Liver (tissue), 9 donors: ENCODE measurements around the gene CMIP. TPM values are rescaled to one million over a fixed set of nuclear protein-coding genes. Genes with fewer than 3 reads are reported as not detected.

Experiments used
- DNase-seq: peaks from one replicate; pipeline ENCODE4 v3.0.0-alpha.2; 2017; ENCODE audit warnings: low spot score
- H3K27ac ChIP-seq, 2 donors: one replicate each; pipeline ENCODE4 v1.7.0; 2013; ENCODE audit warnings: inconsistent platforms in 2 of 2, low read length in 2 of 2, control low read depth in 1 of 2, low read depth in 1 of 2, mild to moderate bottlenecking in 1 of 2
- H3K27me3 ChIP-seq, 4 donors: one replicate each; pipeline versions ENCODE4 v1.6.1 to v1.7.0; 2013; ENCODE audit warnings: low read length in 3 of 4, inconsistent platforms in 1 of 4, mild to moderate bottlenecking in 1 of 4, moderate library complexity in 1 of 4; ENCODE audit not compliant: control insufficient read depth in 4 of 4, insufficient read depth in 4 of 4
- H3K36me3 ChIP-seq, 4 donors: one replicate each; pipeline versions ENCODE4 v1.6.1 to v1.7.0; 2013; ENCODE audit warnings: low read length in 3 of 4, mild to moderate bottlenecking in 3 of 4, low read depth in 1 of 4, moderate library complexity in 1 of 4; ENCODE audit not compliant: control insufficient read depth in 4 of 4, insufficient read depth in 3 of 4
- H3K4me1 ChIP-seq, 4 donors: one replicate each; pipeline versions ENCODE4 v1.6.1 to v1.7.0; 2013; ENCODE audit warnings: low read length in 3 of 4, mild to moderate bottlenecking in 3 of 4, moderate library complexity in 1 of 4; ENCODE audit not compliant: control insufficient read depth in 4 of 4, insufficient read depth in 4 of 4
- H3K4me3 ChIP-seq, 3 donors: one replicate each; pipeline versions ENCODE4 v1.6.1 to v1.7.0; 2013; ENCODE audit warnings: low read length in 3 of 3, control low read depth in 1 of 3, low read depth in 1 of 3, mild to moderate bottlenecking in 1 of 3
- H3K9ac ChIP-seq, 2 donors: one replicate each; pipeline ENCODE4 v1.7.0; 2013; ENCODE audit warnings: low read length in 2 of 2, mild to moderate bottlenecking in 2 of 2, moderate library complexity in 2 of 2, control low read depth in 1 of 2, low read depth in 1 of 2
- H3K9me3 ChIP-seq, 4 donors: one replicate each; pipeline versions ENCODE4 v1.6.1 to v1.7.0; 2013; ENCODE audit warnings: low read length in 3 of 4; ENCODE audit not compliant: control insufficient read depth in 4 of 4
- EGR1 ChIP-seq, 2 donors: IDR thresholded peaks; 2 replicates each; pipeline ENCODE4 v1.6.1; 2016 to 2018; ENCODE audit warnings: antibody characterized with exemption in 2 of 2, low read depth in 2 of 2
- FOXA2 ChIP-seq: IDR thresholded peaks from 2 replicates; pipeline ENCODE4 v1.6.1; 2016; ENCODE audit warnings: antibody characterized with exemption
- RAD21 ChIP-seq, 2 donors: IDR thresholded peaks; 2 replicates each; pipeline ENCODE4 v1.6.1; 2016; ENCODE audit warnings: antibody characterized with exemption in 2 of 2, mild to moderate bottlenecking in 2 of 2
- RXRA ChIP-seq, 2 donors: IDR thresholded peaks; 2 replicates each; pipeline ENCODE4 v1.6.1; 2017 to 2018; ENCODE audit warnings: antibody characterized with exemption in 2 of 2, mild to moderate bottlenecking in 1 of 2
- SP1 ChIP-seq: IDR thresholded peaks from 2 replicates; pipeline ENCODE4 v1.6.1; 2018; ENCODE audit warnings: antibody characterized with exemption, mild to moderate bottlenecking
- TAF1 ChIP-seq: conservative IDR thresholded peaks from 2 replicates; pipeline ENCODE4 v1.6.1; 2016; ENCODE audit warnings: antibody characterized with exemption, mild to moderate bottlenecking
- WGBS: extraction: QIAGEN DNeasy Blood & Tissue Kit; methylation state at CpG from one replicate; pipeline ENCODE4 v1.1.7; 2013; 5-methylcytosine and 5-hydroxymethylcytosine counted together
- polyA plus RNA-seq, 2 donors: library from polyadenylated mRNA; stranded (reverse) in 1 of 2; unstranded in 1 of 2; fragments of 200-250 nt in 1 of 2; fragments of >200 nt in 1 of 2; fragmentation: Nextera tagmentation in 1 of 2; extraction: Ambion mirVana in 1 of 2; gene quantifications; one replicate each; pipeline versions ENCODE4 v1.2.1 to v1.2.3, GENCODE V29; 2013 to 2015
- total RNA-seq, 2 donors: library from RNA; depleted of rRNA; stranded (reverse); fragments of >200 nt; gene quantifications; one replicate each; pipeline ENCODE4 v1.2.3, GENCODE V29; 2014
- TF ChIP-seq, protein P1 (sequence below): IDR thresholded peaks from 2 replicates; pipeline ENCODE4 v1.6.1; 2016; ENCODE audit warnings: antibody characterized with exemption
- TF ChIP-seq, protein P2 (sequence below): IDR thresholded peaks from 2 replicates; pipeline ENCODE4 v1.6.1; 2016; ENCODE audit warnings: antibody characterized with exemption
- TF ChIP-seq, protein P3 (sequence below): IDR thresholded peaks from 2 replicates; pipeline ENCODE4 v1.6.1; 2016; ENCODE audit warnings: antibody characterized with exemption, mild to moderate bottlenecking
- TF ChIP-seq, protein P4 (sequence below): fragments of 150-350 bp; IDR thresholded peaks from 2 replicates; pipeline ENCODE4 v1.5.1; 2017; ENCODE audit warnings: improper control_type of control experiment, low read depth, low read length; ENCODE audit not compliant: missing input control
- TF ChIP-seq, protein P5 (sequence below): IDR thresholded peaks from 2 replicates; pipeline ENCODE4 v1.6.1; 2016; ENCODE audit warnings: antibody characterized with exemption
- donor health status: healthy.
- donor health status: healthy.
- donor health status: healthy.
- donor health status: healthy.
- donor health status: healthy.

The CMIP gene
- total and polyA plus RNA-seq, 4 donors, result 1.7 to 15.6 (median 10.1) TPM

DNA sequence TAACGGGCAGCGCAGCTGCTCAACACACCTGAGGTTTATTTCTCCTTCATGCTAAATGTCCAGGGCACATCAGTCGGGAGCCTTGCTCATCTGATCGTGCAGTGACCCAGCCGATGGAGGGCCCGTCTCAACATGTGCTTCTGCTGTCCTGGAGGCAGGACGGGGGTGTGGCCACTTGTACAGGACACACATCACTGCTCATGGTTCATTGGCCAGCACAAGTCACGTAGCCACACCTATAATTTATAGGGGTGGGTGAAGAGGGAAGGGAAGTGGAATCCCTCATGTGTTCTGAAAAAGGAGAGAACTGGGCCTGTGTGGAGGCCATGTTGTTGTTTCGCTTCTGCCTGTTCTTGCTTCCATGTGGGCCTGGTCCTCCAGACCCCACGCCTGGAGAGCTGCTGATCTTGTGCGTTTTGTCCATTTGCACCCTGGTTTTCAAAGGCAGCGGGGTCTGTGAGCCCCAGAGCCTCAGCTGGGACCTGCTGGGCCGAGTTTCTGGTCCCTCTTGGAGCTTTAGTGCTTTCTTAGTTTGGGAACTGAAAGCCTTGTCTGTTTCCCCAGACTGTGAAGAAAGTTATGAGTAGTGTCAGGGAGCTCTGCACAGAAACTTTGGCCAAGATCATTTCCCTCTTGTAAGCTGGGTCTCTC is 60.5 kb downstream of the CMIP start:
- 77% methylated on average over 13 of the region's 13 CpGs for WGBS
- Histone ChIP-seq H3K4me3 (no peak overlapping the region), H3K9me3 (no peaks in the 10 kb centered on the region), H3K36me3 (no peaks in the 10 kb centered on the region), H3K27me3 (no peaks in the 10 kb centered on the region), H3K4me1 (no peaks in the 10 kb centered on the region), H3K9ac (no peak overlapping the region), H3K27ac (no peak overlapping the region)
- TF ChIP-seq, protein P1, sequence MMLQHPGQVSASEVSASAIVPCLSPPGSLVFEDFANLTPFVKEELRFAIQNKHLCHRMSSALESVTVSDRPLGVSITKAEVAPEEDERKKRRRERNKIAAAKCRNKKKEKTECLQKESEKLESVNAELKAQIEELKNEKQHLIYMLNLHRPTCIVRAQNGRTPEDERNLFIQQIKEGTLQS, result no peak
- TF ChIP-seq TAF1, result no peak
- TF ChIP-seq, protein P2, sequence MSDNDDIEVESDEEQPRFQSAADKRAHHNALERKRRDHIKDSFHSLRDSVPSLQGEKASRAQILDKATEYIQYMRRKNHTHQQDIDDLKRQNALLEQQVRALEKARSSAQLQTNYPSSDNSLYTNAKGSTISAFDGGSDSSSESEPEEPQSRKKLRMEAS, result no peak
- TF ChIP-seq EGR1 (IDR thresholded peaks at IDR 0.05; ENCODE audit: low read depth in 2 of 2), result no peak
- no peak for DNase-seq

DNA sequence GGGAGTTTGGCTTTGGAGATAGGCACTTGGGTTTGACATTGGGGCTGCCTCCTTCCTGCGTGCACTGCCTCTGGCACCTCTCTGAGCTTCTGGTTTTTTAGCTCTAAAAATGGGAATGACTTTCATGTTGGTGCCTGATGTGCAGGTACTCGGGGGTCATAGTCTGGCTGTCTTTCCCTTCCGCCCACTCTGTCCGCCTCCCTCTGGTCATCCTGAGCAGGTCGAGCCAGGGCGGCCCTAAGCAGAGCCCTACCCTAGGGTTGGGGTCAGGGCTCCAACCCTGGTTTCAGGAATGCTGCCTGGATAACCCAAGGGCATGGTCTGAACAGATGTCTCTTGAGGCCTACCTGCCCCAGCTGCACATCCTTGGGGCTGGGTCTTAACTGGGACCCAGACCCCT is 64.8 kb downstream of the CMIP start:
- Histone ChIP-seq H3K4me3 (no peak overlapping the region), H3K36me3 (no peaks in the 10 kb centered on the region), H3K9ac (no peak overlapping the region), H3K27ac (no peak overlapping the region), H3K27me3 (no peaks in the 10 kb centered on the region), H3K4me1 (peaks cover 10 to 17% (median 13%) of the 10 kb centered on the region in 4 donors), H3K9me3 (no peaks in the 10 kb centered on the region)
- WGBS, result 95% methylated on average over 6 of the region's 6 CpGs
- no peak for DNase-seq
- TF ChIP-seq EGR1 (IDR thresholded peaks at IDR 0.05; ENCODE audit: low read depth in 2 of 2) (no peak), RXRA (IDR thresholded peaks at IDR 0.05) (no peak), FOXA2 (no peak), RAD21 (IDR thresholded peaks at IDR 0.05) (no peak), SP1 (no peak)
- TF ChIP-seq, protein P3, sequence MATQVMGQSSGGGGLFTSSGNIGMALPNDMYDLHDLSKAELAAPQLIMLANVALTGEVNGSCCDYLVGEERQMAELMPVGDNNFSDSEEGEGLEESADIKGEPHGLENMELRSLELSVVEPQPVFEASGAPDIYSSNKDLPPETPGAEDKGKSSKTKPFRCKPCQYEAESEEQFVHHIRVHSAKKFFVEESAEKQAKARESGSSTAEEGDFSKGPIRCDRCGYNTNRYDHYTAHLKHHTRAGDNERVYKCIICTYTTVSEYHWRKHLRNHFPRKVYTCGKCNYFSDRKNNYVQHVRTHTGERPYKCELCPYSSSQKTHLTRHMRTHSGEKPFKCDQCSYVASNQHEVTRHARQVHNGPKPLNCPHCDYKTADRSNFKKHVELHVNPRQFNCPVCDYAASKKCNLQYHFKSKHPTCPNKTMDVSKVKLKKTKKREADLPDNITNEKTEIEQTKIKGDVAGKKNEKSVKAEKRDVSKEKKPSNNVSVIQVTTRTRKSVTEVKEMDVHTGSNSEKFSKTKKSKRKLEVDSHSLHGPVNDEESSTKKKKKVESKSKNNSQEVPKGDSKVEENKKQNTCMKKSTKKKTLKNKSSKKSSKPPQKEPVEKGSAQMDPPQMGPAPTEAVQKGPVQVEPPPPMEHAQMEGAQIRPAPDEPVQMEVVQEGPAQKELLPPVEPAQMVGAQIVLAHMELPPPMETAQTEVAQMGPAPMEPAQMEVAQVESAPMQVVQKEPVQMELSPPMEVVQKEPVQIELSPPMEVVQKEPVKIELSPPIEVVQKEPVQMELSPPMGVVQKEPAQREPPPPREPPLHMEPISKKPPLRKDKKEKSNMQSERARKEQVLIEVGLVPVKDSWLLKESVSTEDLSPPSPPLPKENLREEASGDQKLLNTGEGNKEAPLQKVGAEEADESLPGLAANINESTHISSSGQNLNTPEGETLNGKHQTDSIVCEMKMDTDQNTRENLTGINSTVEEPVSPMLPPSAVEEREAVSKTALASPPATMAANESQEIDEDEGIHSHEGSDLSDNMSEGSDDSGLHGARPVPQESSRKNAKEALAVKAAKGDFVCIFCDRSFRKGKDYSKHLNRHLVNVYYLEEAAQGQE, result no peak
- TF ChIP-seq, protein P1, result no peak
- TF ChIP-seq, protein P4, sequence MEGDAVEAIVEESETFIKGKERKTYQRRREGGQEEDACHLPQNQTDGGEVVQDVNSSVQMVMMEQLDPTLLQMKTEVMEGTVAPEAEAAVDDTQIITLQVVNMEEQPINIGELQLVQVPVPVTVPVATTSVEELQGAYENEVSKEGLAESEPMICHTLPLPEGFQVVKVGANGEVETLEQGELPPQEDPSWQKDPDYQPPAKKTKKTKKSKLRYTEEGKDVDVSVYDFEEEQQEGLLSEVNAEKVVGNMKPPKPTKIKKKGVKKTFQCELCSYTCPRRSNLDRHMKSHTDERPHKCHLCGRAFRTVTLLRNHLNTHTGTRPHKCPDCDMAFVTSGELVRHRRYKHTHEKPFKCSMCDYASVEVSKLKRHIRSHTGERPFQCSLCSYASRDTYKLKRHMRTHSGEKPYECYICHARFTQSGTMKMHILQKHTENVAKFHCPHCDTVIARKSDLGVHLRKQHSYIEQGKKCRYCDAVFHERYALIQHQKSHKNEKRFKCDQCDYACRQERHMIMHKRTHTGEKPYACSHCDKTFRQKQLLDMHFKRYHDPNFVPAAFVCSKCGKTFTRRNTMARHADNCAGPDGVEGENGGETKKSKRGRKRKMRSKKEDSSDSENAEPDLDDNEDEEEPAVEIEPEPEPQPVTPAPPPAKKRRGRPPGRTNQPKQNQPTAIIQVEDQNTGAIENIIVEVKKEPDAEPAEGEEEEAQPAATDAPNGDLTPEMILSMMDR, result no peak
- TF ChIP-seq, protein P5, sequence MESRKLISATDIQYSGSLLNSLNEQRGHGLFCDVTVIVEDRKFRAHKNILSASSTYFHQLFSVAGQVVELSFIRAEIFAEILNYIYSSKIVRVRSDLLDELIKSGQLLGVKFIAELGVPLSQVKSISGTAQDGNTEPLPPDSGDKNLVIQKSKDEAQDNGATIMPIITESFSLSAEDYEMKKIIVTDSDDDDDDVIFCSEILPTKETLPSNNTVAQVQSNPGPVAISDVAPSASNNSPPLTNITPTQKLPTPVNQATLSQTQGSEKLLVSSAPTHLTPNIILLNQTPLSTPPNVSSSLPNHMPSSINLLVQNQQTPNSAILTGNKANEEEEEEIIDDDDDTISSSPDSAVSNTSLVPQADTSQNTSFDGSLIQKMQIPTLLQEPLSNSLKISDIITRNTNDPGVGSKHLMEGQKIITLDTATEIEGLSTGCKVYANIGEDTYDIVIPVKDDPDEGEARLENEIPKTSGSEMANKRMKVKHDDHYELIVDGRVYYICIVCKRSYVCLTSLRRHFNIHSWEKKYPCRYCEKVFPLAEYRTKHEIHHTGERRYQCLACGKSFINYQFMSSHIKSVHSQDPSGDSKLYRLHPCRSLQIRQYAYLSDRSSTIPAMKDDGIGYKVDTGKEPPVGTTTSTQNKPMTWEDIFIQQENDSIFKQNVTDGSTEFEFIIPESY, result no peak
